ENCODE measurements around the gene PCK1. TPM values are rescaled to one million over a fixed set of nuclear protein-coding genes. Genes with fewer than 3 reads are reported as not detected.
"Not testable (repeated sequence)": the region's sequence is repeated elsewhere in the genome, so short reads cannot be mapped to it uniquely, and the experiment has no call there.

Gene PCK1
- total RNA-seq = under 1 TPM; 0.57 to 0.93 TPM
- long read RNA-seq, donor 1 = 0 reads
- long read RNA-seq, donor 2, partial matches to known transcripts = 1 of 1 reads
- long read RNA-seq, donor 2, other reads (novel, unspliced or antisense) = 0 of 1 reads

GRCh38 chr20:57560554-57561355 is at the start of gene PCK1:
Gene PCK1 (plus strand): TSS chr20:57561110. CDS start chr20:57561412, 302 bp downstream.
- DNase-seq (ENCODE audit: low spot score) = no peak
- intact Hi-C loops (cut with DNase I) = no loop called here

- not testable (repeated sequence) for DNase-seq (ENCODE audit: low spot score)
- intact Hi-C loops (cut with DNase I) = loop anchor here in 1 of 2 donors (5.0 kb wide), 1 partner anchor 701 kb away; no protein-coding TSS in a partner anchor
These were observed 49.2 kb upstream of the PCK1 start for GRCh38 chr20:57511709-57512108.

GRCh38 chr20:57512432-57512831 is 48.5 kb upstream of the PCK1 start:
- DNase-seq (ENCODE audit: low spot score) = no peak
- intact Hi-C loops (cut with DNase I) = loop anchor here in 1 of 2 donors (5.0 kb wide), 1 partner anchor 700 kb away; no protein-coding TSS in a partner anchor

- DNase-seq (ENCODE audit: low spot score) = no peak
- intact Hi-C loops (cut with DNase I) = loop anchor here in 1 of 2 donors (5.0 kb wide), 1 partner anchor 699 kb away; no protein-coding TSS in a partner anchor
These were observed 47.7 kb upstream of the PCK1 start for GRCh38 chr20:57513199-57513598.

GRCh38 chr20:57514273-57514751 is 46.6 kb upstream of the PCK1 start:
- no peak for DNase-seq (ENCODE audit: low spot score)
- intact Hi-C loops (cut with DNase I) = loop anchor here (2.0 to 5.0 kb wide), 2 partner anchors 78 to 698 kb away; no protein-coding TSS in a partner anchor

- intact Hi-C loops (cut with DNase I) = loop anchor here (5.0 kb wide), 2 partner anchors 74 to 689 kb away; no protein-coding TSS in a partner anchor
- no peak for DNase-seq (ENCODE audit: low spot score)
These were observed 43.0 kb upstream of the PCK1 start for GRCh38 chr20:57517904-57518303.

GRCh38 chr20:57522380-57523140 is 38.4 kb upstream of the PCK1 start:
- no peak for DNase-seq (ENCODE audit: low spot score)
- intact Hi-C loops (cut with DNase I) = no loop called here

- DNase-seq (ENCODE audit: low spot score) = no peak
- intact Hi-C loops (cut with DNase I) = no loop called here
These were observed 37.1 kb upstream of the PCK1 start for GRCh38 chr20:57523782-57524181.

- intact Hi-C loops (cut with DNase I) = loop anchor here in 1 of 2 donors (5.0 kb wide), 1 partner anchor 63 kb away; no protein-coding TSS in a partner anchor
- no peak for DNase-seq (ENCODE audit: low spot score)
These were observed 36.3 kb upstream of the PCK1 start, which contains the start of gene CTCFL for GRCh38 chr20:57524511-57525176. Gene CTCFL (minus strand): TSS chr20:57525140. CDS start chr20:57524205, 935 bp downstream.

GRCh38 chr20:57525328-57526086 is 35.4 kb upstream of the PCK1 start:
- intact Hi-C loops (cut with DNase I) = loop anchor here in 1 of 2 donors (5.0 kb wide), 1 partner anchor 62 kb away; no protein-coding TSS in a partner anchor
- DNase-seq (ENCODE audit: low spot score) = no peak

GRCh38 chr20:57526087-57526884 is 34.6 kb upstream of the PCK1 start:
- intact Hi-C loops (cut with DNase I) = loop anchor here in 1 of 2 donors (5.0 kb wide), 1 partner anchor 61 kb away; no protein-coding TSS in a partner anchor
- no peak for DNase-seq (ENCODE audit: low spot score)

- DNase-seq (ENCODE audit: low spot score) = no peak
- intact Hi-C loops (cut with DNase I) = loop anchor here in 1 of 2 donors (5.0 kb wide), 1 partner anchor 60 kb away; no protein-coding TSS in a partner anchor
These were observed 33.9 kb upstream of the PCK1 start for GRCh38 chr20:57526885-57527460.

- intact Hi-C loops (cut with DNase I) = loop anchor here in 1 of 2 donors (5.0 kb wide), 1 partner anchor 60 kb away; no protein-coding TSS in a partner anchor
- DNase-seq (ENCODE audit: low spot score) = no peak
These were observed 33.2 kb upstream of the PCK1 start for GRCh38 chr20:57527728-57528127.

- DNase-seq (ENCODE audit: low spot score) = no peak
- intact Hi-C loops (cut with DNase I) = loop anchor here in 1 of 2 donors (5.0 kb wide), 1 partner anchor 59 kb away; no protein-coding TSS in a partner anchor
These were observed 32.8 kb upstream of the PCK1 start for GRCh38 chr20:57528148-57528547.

GRCh38 chr20:57529160-57529585 is 31.7 kb upstream of the PCK1 start:
- DNase-seq (ENCODE audit: low spot score) = no peak
- intact Hi-C loops (cut with DNase I) = loop anchor here in 1 of 2 donors (5.0 kb wide), 1 partner anchor 58 kb away; no protein-coding TSS in a partner anchor

- intact Hi-C loops (cut with DNase I) = loop anchor here in 1 of 2 donors (5.0 kb wide), 1 partner anchor 57 kb away; no protein-coding TSS in a partner anchor
- no peak for DNase-seq (ENCODE audit: low spot score)
These were observed 31.1 kb upstream of the PCK1 start for GRCh38 chr20:57529810-57530209.

All from posterior vena cava (tissue), 2 donors.